HG02642 (cell line): Measurements from ENCODE around the gene EBP.
A peak's percentile ranks its signal among the peaks of the same experiment; 100 is the strongest.

ENCODE experiments used
- ATAC-seq: cut with Tn5 transposase; IDR thresholded peaks from one replicate; pipeline ENCODE4 v1.9.1; 2021; ENCODE audit warnings: mild to moderate bottlenecking; ENCODE audit not compliant: unreplicated experiment, poor library complexity

The EBP gene

GRCh38 chrX:48573690-48574269 lies 52.2 kb downstream of the EBP start:
- no peak for ATAC-seq

DNA sequence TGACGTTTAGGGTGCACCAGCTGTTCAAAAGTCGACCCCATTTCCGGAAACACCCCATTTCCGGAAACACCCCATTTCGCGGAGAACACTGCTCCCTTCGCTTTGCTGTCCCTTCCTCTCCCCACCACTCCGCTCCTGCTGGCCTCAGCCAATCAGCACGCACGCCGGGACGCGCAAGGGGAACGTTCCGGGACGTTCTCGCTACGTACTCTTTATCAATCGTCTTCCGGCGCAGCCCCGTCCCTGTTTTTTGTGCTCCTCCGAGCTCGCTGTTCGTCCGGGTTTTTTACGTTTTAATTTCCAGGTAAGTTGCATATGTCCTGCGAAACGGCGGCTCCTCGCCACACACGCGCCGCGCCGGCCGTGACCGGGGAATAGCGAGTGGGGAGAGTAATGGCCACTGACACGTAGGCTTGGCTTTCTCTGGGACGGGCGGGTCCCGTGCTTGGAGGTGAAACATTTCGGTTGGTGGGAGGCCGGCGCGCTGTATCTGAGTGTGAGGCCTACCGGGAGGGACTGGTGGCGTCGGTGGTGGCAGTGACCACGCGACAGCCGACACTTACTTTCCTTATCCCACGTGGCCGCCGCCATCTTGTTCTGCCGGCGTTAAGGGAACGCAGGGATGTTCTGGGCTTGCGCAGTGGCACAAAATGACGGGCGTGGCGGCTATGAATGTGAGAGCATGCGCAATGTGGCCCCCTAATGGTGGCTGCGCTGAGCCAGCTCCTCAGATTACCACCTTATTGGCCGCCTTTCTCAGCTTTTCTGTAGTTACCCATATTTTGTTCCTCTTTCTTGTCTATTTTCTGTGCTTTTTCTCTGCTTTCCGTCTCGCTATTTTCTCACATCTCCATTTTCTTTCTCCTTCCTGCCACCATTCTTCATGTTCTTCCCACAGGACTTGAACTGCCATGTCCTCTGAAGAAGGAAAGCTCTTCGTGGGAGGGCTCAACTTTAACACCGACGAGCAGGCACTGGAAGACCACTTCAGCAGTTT lies 53.0 kb downstream of the EBP start, which contains the start of gene RBM3:
Gene RBM3 (plus strand): TSS at position 215 of the 997 bp plus-strand sequence. CDS start 697 bp downstream, at position 912.
- peak; percentile 88 for ATAC-seq

GRCh38 chrX:48575642-48576041 lies 54.0 kb downstream of the EBP start:
- ATAC-seq = no peak

- ATAC-seq = no peak
These were observed 54.5 kb downstream of the EBP start for GRCh38 chrX:48576108-48576507.
